IPS-15b (cell line): ENCODE data around the gene CRPPA.
"Not testable (repeated sequence)": the region's sequence is repeated elsewhere in the genome, so short reads cannot be mapped to it uniquely, and the experiment has no call there.

ENCODE experiments used
- H3K27me3 ChIP-seq: one replicate; pipeline ENCODE4 v1.6.1; 2013; ENCODE audit warnings: low read length; ENCODE audit not compliant: control insufficient read depth, insufficient read depth
- H3K36me3 ChIP-seq: one replicate; pipeline ENCODE4 v1.6.1; 2013; ENCODE audit warnings: low read length; ENCODE audit not compliant: control insufficient read depth, insufficient read depth
- H3K4me1 ChIP-seq: one replicate; pipeline ENCODE4 v1.6.1; 2013; ENCODE audit warnings: mild to moderate bottlenecking, low read length; ENCODE audit not compliant: control insufficient read depth, insufficient read depth
- H3K4me3 ChIP-seq: one replicate; pipeline ENCODE4 v1.5.1; 2013; ENCODE audit warnings: low read depth, low read length
- H3K9ac ChIP-seq: one replicate; pipeline ENCODE4 v1.6.1; 2013; ENCODE audit warnings: low read depth, mild to moderate bottlenecking, low read length
- H3K9me3 ChIP-seq: one replicate; pipeline ENCODE4 v1.6.1; 2013; ENCODE audit warnings: mild to moderate bottlenecking, low read length; ENCODE audit not compliant: control insufficient read depth, insufficient read depth

The CRPPA gene

DNA sequence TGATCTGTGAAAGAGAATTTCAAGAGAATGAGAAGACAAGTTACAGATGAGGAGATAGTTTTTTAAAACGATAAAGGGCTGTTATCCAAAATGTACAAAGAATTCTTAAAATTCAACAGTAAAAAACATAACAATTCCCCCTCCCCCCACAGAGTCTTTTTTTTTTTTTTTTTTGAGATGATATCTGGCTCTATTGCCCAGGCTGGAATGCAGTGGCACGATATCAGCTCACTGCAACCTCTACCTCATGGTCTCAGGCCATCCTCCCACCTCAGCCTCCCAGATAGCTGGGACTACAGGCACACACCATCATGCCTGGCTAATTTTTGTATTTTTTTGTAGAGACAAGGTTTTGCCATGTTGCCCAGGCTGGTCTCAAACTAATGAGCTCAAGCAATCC, 22.5 kb upstream of the CRPPA start:
- not testable (repeated sequence) for H3K27me3 ChIP-seq, H3K9ac ChIP-seq, H3K4me3 ChIP-seq, H3K4me1 ChIP-seq, H3K9me3 ChIP-seq, H3K36me3 ChIP-seq

GRCh38 chr7:16438988-16439387, 17.6 kb upstream of the CRPPA start:
- H3K4me3 ChIP-seq: no peak overlapping the region
- no peaks in the 10 kb centered on the region for H3K27me3 ChIP-seq
- no peaks in the 10 kb centered on the region for H3K4me1 ChIP-seq
- no peaks in the 10 kb centered on the region for H3K9me3 ChIP-seq
- H3K9ac ChIP-seq: no peak overlapping the region
- no peaks in the 10 kb centered on the region for H3K36me3 ChIP-seq

GRCh38 chr7:16436306-16436705, 15.0 kb upstream of the CRPPA start:
- H3K36me3 ChIP-seq: no peaks in the 10 kb centered on the region
- H3K4me3 ChIP-seq: no peak overlapping the region
- no peaks in the 10 kb centered on the region for H3K4me1 ChIP-seq
- H3K9ac ChIP-seq: no peak overlapping the region
- H3K9me3 ChIP-seq: no peaks in the 10 kb centered on the region
- H3K27me3 ChIP-seq: no peaks in the 10 kb centered on the region

GRCh38 chr7:16433568-16434122, 12.3 kb upstream of the CRPPA start:
- Histone ChIP-seq H3K4me1 (no peaks in the 10 kb centered on the region), H3K4me3 (no peak overlapping the region), H3K9me3 (no peaks in the 10 kb centered on the region), H3K27me3 (no peaks in the 10 kb centered on the region), H3K36me3 (no peaks in the 10 kb centered on the region), H3K9ac (no peak overlapping the region)

GRCh38 chr7:16432425-16432731, 11.0 kb upstream of the CRPPA start:
- Histone ChIP-seq H3K4me1 (no peaks in the 10 kb centered on the region), H3K27me3 (no peaks in the 10 kb centered on the region), H3K9ac (no peak overlapping the region), H3K4me3 (no peak overlapping the region), H3K9me3 (no peaks in the 10 kb centered on the region), H3K36me3 (no peaks in the 10 kb centered on the region)

- Histone ChIP-seq H3K36me3 (no peaks in the 10 kb centered on the region), H3K4me3 (no peak overlapping the region), H3K9ac (no peak overlapping the region), H3K4me1 (no peaks in the 10 kb centered on the region), H3K27me3 (no peaks in the 10 kb centered on the region), H3K9me3 (no peaks in the 10 kb centered on the region)
These were observed 10.5 kb upstream of the CRPPA start for GRCh38 chr7:16431646-16432424.

GRCh38 chr7:16430133-16430532, 8.8 kb upstream of the CRPPA start:
- H3K9ac ChIP-seq: no peak overlapping the region
- no peaks in the 10 kb centered on the region for H3K36me3 ChIP-seq
- no peaks in the 10 kb centered on the region for H3K4me1 ChIP-seq
- no peak overlapping the region for H3K4me3 ChIP-seq
- H3K9me3 ChIP-seq: no peaks in the 10 kb centered on the region
- no peaks in the 10 kb centered on the region for H3K27me3 ChIP-seq

GRCh38 chr7:16428672-16429071, 7.3 kb upstream of the CRPPA start:
- Histone ChIP-seq H3K27me3 (no peaks in the 10 kb centered on the region), H3K9me3 (no peaks in the 10 kb centered on the region), H3K36me3 (no peaks in the 10 kb centered on the region), H3K4me1 (no peaks in the 10 kb centered on the region), H3K4me3 (no peak overlapping the region), H3K9ac (no peak overlapping the region)

- H3K4me1 ChIP-seq: no peaks in the 10 kb centered on the region
- H3K36me3 ChIP-seq: no peaks in the 10 kb centered on the region
- no peak overlapping the region for H3K9ac ChIP-seq
- H3K27me3 ChIP-seq: no peaks in the 10 kb centered on the region
- no peak overlapping the region for H3K4me3 ChIP-seq
- H3K9me3 ChIP-seq: no peaks in the 10 kb centered on the region
These were observed 6.8 kb upstream of the CRPPA start for GRCh38 chr7:16428182-16428581.

GRCh38 chr7:16423761-16424160, 2.4 kb upstream of the CRPPA start:
- Histone ChIP-seq H3K9me3 (no peaks in the 10 kb centered on the region), H3K27me3 (peaks cover 12% of the 10 kb centered on the region), H3K4me3 (no peak overlapping the region), H3K4me1 (peaks cover 6% of the 10 kb centered on the region), H3K36me3 (no peaks in the 10 kb centered on the region), H3K9ac (no peak overlapping the region)

GRCh38 chr7:16422917-16423316, 1.6 kb upstream of the CRPPA start:
- H3K4me3 ChIP-seq: no peak overlapping the region
- H3K9me3 ChIP-seq: no peaks in the 10 kb centered on the region
- no peaks in the 10 kb centered on the region for H3K36me3 ChIP-seq
- peaks cover 6% of the 10 kb centered on the region for H3K4me1 ChIP-seq
- peaks cover 12% of the 10 kb centered on the region for H3K27me3 ChIP-seq
- no peak overlapping the region for H3K9ac ChIP-seq

DNA sequence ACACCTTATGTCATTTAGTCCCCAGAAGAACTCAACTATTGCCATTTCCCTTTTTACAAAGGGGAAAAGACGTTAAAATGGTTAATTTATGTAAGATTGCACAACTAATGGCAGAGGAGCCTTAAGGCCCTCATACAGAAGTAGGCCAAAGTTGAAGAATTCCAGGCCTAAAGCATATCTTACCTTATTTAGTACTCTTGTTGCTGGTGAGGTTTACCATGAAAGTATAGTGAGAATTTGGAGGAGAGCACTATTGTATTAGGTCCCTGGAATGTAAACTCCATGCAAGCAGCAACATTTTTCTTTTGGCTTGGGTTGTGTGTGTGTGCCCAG, 731 bp upstream of the CRPPA start:
- H3K9ac ChIP-seq: no peak overlapping the region
- peak overlapping the region; percentile 68 for H3K4me3 ChIP-seq
- no peaks in the 10 kb centered on the region for H3K9me3 ChIP-seq
- no peaks in the 10 kb centered on the region for H3K36me3 ChIP-seq
- H3K4me1 ChIP-seq: peaks cover 6% of the 10 kb centered on the region
- H3K27me3 ChIP-seq: peaks cover 12% of the 10 kb centered on the region
